OCI-LY7 (cell line): ENCODE data around the gene SERPINB10. TPM values are rescaled to one million over a fixed set of nuclear protein-coding genes. Genes with fewer than 3 reads are reported as not detected.

ENCODE experiments used
- BruUV-seq: library from RNA; stranded (reverse); fragments of 400-500 nt; replicated peaks from 2 replicates; lab custom pipeline; 2021; lab: Mats Ljungman, UMichigan
- CTCF ChIA-PET: fragments of 300-600 bp; sonication (Branson Sonifier 250); formaldehyde crosslinking; loops from one replicate; lab custom pipeline; 2022; ENCODE audit warnings: antibody characterized with exemption; ENCODE audit not compliant: unreplicated experiment; lab: Charles Lee
- POLR2A ChIA-PET: fragments of 300-600 bp; sonication (Branson Sonifier 250); formaldehyde crosslinking; loops from one replicate; lab custom pipeline; 2022; ENCODE audit warnings: antibody characterized with exemption; lab: Charles Lee
- DNase-seq: peaks from one replicate; pipeline ENCODE4 v3.0.0-alpha.2; 2015; ENCODE audit warnings: low spot score
- H2AFZ ChIP-seq: fragments of 200-600 bp; sonication (generic), shearing (Covaris generic); 2 replicates; pipeline ENCODE4 v1.6.1; 2014; ENCODE audit warnings: mild to moderate bottlenecking, antibody characterized with exemption, low read length, moderate library complexity
- H3K27ac ChIP-seq: fragments of 200-600 bp; sonication (generic); 2 replicates; pipeline ENCODE4 v1.5.1; 2014; ENCODE audit warnings: mixed run types, low read depth, mild to moderate bottlenecking, moderate library complexity, low read length, inconsistent platforms; ENCODE audit not compliant: poor library complexity, severe bottlenecking
- H3K36me3 ChIP-seq: fragments of 200-600 bp; sonication (generic); 2 replicates; pipeline ENCODE4 v1.6.1; 2014; ENCODE audit warnings: mild to moderate bottlenecking, antibody characterized with exemption, low read length, moderate library complexity, mixed read lengths; ENCODE audit not compliant: insufficient read depth
- H3K4me1 ChIP-seq: fragments of 200-600 bp; sonication (generic); 2 replicates; pipeline ENCODE4 v1.5.1; 2014; ENCODE audit warnings: mild to moderate bottlenecking, low read length; ENCODE audit not compliant: insufficient read depth, poor library complexity, severe bottlenecking
- H3K4me2 ChIP-seq: fragments of 200-600 bp; sonication (generic); 2 replicates; pipeline ENCODE4 v1.6.1; 2014; ENCODE audit warnings: mild to moderate bottlenecking, low read length
- H3K4me3 ChIP-seq: fragments of 200-600 bp; sonication (generic); 2 replicates; pipeline ENCODE4 v1.5.1; 2014; ENCODE audit warnings: mild to moderate bottlenecking, low read depth, low read length; ENCODE audit not compliant: poor library complexity, severe bottlenecking
- H3K79me2 ChIP-seq: fragments of 200-600 bp; sonication (generic); 2 replicates; pipeline ENCODE4 v1.6.1; 2016; ENCODE audit warnings: low read depth, mild to moderate bottlenecking, low read length, moderate library complexity, mixed read lengths; ENCODE audit not compliant: insufficient read depth
- H3K9me2 ChIP-seq: fragments of 200-600 bp; sonication (generic); 2 replicates; pipeline ENCODE4 v1.6.1; 2016; ENCODE audit warnings: mild to moderate bottlenecking, low read length, mixed read lengths; ENCODE audit not compliant: insufficient read depth
- H3K9me3 ChIP-seq: fragments of 200-600 bp; sonication (generic); 2 replicates; pipeline ENCODE4 v1.6.1; 2014; ENCODE audit warnings: mild to moderate bottlenecking, mixed run types, low read length, mixed read lengths
- H4K20me1 ChIP-seq: fragments of 200-600 bp; sonication (generic); 2 replicates; pipeline ENCODE4 v1.6.1; 2014; ENCODE audit warnings: mild to moderate bottlenecking, antibody characterized with exemption, low read length, moderate library complexity, mixed read lengths; ENCODE audit not compliant: insufficient read depth
- EZH2phosphoT487 ChIP-seq: fragments of 200-600 bp; sonication (generic); IDR thresholded peaks from 2 replicates; pipeline ENCODE4 v1.6.1; 2018; ENCODE audit warnings: low read depth, borderline replicate concordance, mild to moderate bottlenecking, mixed run types, antibody characterized with exemption, low read length, moderate library complexity, mixed read lengths
- intact Hi-C: fragments of 100-400 bp; cut with micrococcal nuclease; formaldehyde crosslinking; loops from one replicate; pipeline ENCODE4 v1.10.0; 2022; ENCODE audit not compliant: unreplicated experiment
- total RNA-seq, 2 experiments: library from RNA; depleted of rRNA in 1 of 2; stranded (reverse); fragments of >200 nt in 1 of 2; shearing (Covaris generic) in 1 of 2; gene quantifications; 2 replicates each; pipeline ENCODE4 v1.2.3, GENCODE V29; 2014 to 2022
- TF ChIP-seq, protein P1 (sequence below): fragments of 200-600 bp; sonication (generic); conservative IDR thresholded peaks from 2 replicates; pipeline ENCODE4 v1.5.1; 2014; ENCODE audit warnings: mild to moderate bottlenecking, antibody characterized with exemption, low read length, moderate library complexity, mixed read lengths

SERPINB10 gene
- total RNA-seq, 2 experiments from 2014 or later = not detected

DNA sequence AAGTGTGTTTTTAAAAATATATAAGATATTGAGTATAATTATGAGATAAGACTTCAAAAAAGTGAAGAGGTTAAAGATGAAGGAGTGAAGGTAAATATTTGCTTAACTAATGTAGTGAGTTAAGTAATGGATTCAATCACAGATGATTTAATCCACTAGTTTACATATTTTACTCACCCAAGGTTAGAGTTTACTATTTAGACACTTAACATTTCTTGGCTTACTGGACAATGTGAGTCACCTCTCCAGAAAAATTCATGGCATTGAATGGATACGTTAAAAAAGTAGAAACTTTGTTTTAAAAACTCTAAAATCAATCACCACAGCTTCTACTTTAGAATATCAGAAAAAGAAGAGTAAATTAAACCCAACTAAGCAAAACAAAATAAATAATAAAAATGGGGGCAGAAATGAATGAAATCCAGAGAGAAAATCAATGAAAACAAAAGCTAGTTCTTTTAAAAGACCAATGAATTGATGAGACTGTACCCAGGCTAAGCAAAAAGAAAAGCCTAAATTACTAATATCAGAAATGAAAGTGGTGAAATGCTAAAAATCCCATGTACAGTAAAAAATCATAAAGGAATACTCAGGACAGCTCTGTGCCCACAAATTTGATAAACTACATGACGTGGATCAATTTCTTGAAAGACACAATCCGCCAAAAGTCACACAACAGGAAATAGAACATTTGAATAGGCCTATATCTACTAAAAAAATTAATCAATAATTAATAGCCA lies 39.5 kb downstream of the SERPINB10 start:
- DNase-seq = no peak
- no peak overlapping the region for H2AFZ ChIP-seq
- H4K20me1 ChIP-seq = no peaks in the 10 kb centered on the region
- TF ChIP-seq, protein P1, sequence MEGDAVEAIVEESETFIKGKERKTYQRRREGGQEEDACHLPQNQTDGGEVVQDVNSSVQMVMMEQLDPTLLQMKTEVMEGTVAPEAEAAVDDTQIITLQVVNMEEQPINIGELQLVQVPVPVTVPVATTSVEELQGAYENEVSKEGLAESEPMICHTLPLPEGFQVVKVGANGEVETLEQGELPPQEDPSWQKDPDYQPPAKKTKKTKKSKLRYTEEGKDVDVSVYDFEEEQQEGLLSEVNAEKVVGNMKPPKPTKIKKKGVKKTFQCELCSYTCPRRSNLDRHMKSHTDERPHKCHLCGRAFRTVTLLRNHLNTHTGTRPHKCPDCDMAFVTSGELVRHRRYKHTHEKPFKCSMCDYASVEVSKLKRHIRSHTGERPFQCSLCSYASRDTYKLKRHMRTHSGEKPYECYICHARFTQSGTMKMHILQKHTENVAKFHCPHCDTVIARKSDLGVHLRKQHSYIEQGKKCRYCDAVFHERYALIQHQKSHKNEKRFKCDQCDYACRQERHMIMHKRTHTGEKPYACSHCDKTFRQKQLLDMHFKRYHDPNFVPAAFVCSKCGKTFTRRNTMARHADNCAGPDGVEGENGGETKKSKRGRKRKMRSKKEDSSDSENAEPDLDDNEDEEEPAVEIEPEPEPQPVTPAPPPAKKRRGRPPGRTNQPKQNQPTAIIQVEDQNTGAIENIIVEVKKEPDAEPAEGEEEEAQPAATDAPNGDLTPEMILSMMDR = no peak
- no peak for TF ChIP-seq EZH2phosphoT487
- ChIA-PET POLR2A (no interaction called here), CTCF (no interaction called here)
- no peaks in the 10 kb centered on the region for H3K79me2 ChIP-seq
- no peaks in the 10 kb centered on the region for H3K9me3 ChIP-seq
- BruUV-seq = no TSS peak
- H3K9me2 ChIP-seq = no peaks in the 10 kb centered on the region
- H3K4me1 ChIP-seq = no peaks in the 10 kb centered on the region
- intact Hi-C loops = no loop called here
- no peak overlapping the region for H3K4me3 ChIP-seq
- H3K36me3 ChIP-seq = no peaks in the 10 kb centered on the region
- H3K4me2 ChIP-seq = no peak overlapping the region
- H3K27ac ChIP-seq = no peak overlapping the region

DNA sequence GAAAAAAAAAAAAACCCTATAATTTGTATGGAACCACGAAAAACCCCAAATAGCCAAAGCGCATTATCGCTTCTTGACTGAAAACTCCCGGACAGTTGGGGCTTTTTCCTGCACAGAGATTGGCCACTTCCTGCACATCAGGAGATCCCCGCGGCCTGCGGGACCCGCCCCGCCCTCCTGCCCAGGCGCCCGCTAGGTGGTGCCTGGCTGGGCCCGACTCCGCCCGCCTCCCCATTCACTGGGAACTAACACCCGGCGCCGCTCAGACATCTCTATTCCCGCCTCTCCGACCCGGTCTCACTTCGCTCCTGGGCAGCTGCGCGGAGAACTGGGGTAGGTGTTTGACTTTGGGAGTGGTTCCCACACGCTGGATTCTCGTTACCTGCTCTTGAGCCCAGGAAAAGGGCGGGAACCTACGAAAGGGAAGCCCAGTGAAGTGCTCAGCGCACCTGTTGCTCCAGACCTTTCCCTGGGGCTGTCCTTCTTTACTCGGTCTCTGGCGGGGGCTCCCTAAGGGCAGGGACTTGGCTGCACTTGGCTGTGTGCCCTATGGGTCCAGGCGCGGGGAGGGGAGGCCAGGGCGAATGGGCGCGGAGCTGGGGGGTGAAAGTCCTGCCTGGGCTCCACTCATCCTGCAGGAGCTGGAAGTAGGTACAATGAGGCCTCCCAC lies 41.4 kb downstream of the SERPINB10 start, which contains the start of gene HMSD:
Gene HMSD, plus strand, starts transcription at position 234 of the 670 bp plus-strand sequence. CDS start 4,155 bp downstream, outside the sequence.
- no peak for DNase-seq
- Histone ChIP-seq H3K27ac (no peak within 1 kb of the TSS), H3K36me3 (no peaks in the 10 kb centered on the region), H3K4me2 (no peak within 1 kb of the TSS), H4K20me1 (no peaks in the 10 kb centered on the region), H2AFZ (no peak within 1 kb of the TSS), H3K9me2 (no peaks in the 10 kb centered on the region), H3K9me3 (no peaks in the 10 kb centered on the region), H3K4me1 (no peaks in the 10 kb centered on the region), H3K4me3 (no peak within 1 kb of the TSS), H3K79me2 (no peaks in the 10 kb centered on the region)
- ChIA-PET POLR2A (no interaction called here), CTCF (no interaction called here)
- TF ChIP-seq EZH2phosphoT487 = no peak
- TF ChIP-seq, protein P1 = no peak
- BruUV-seq = no TSS peak
- intact Hi-C loops = no loop called here

DNA sequence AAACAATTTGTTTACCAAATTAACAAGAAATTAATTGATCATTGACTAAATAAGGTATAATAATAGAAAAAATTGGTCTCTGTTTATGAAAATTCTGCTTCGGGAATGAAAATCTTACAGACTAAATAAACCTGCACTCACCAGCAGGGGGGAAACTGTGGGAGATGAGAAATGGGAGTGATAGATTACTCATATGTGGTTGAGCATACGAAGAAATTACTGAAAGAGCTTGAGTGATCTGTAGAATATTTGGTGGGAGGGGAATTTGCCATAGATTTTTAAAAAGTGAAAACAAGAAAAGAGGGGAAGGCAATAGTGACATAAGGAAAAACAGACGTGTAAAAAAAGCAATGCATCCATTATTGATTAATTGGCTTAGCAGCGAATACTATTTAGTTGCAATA lies 43.5 kb downstream of the SERPINB10 start:
- BruUV-seq = no TSS peak

More for the DNA sequence above, 43.5 kb downstream of the SERPINB10 start:
- no peak overlapping the region for H2AFZ ChIP-seq
- no peaks in the 10 kb centered on the region for H3K4me1 ChIP-seq
- H3K79me2 ChIP-seq = no peaks in the 10 kb centered on the region
- H3K9me2 ChIP-seq = no peaks in the 10 kb centered on the region
- H4K20me1 ChIP-seq = no peaks in the 10 kb centered on the region
- no peak overlapping the region for H3K27ac ChIP-seq
- TF ChIP-seq, protein P1 = no peak
- no peak for TF ChIP-seq EZH2phosphoT487
- no peak overlapping the region for H3K4me3 ChIP-seq
- intact Hi-C loops = no loop called here
- ChIA-PET CTCF (no interaction called here), POLR2A (no interaction called here)
- DNase-seq = no peak
- H3K9me3 ChIP-seq = no peaks in the 10 kb centered on the region
- no peaks in the 10 kb centered on the region for H3K36me3 ChIP-seq
- no peak overlapping the region for H3K4me2 ChIP-seq
